Suprapubic skin (tissue), 4 donors: Measurements from ENCODE around the gene MFSD6.

Source experiments
- CTCF ChIP-seq, 2 donors: fragments of 200-600 bp in 1 of 2; fragments of 450-650 bp in 1 of 2; sonication (generic) in 1 of 2; IDR thresholded peaks; one replicate each; pipeline ENCODE4 v1.5.1; 2016 to 2019; ENCODE audit warnings: antibody characterized with exemption in 2 of 2, mild to moderate bottlenecking in 1 of 2, moderate library complexity in 1 of 2
- POLR2A ChIP-seq, 2 donors: fragments of 450-650 bp; IDR thresholded peaks; one replicate each; pipeline ENCODE4 v1.6.1; 2017; ENCODE audit warnings: antibody characterized with exemption in 2 of 2, mild to moderate bottlenecking in 2 of 2, moderate library complexity in 2 of 2
- POLR2AphosphoS5 ChIP-seq, 3 donors: sonication (generic); formaldehyde crosslinking; IDR thresholded peaks; one replicate each; pipeline ENCODE4 v1.6.1; 2017; ENCODE audit warnings: antibody characterized with exemption in 3 of 3

- TF ChIP-seq CTCF (IDR thresholded peaks at IDR 0.05) (no peak), POLR2AphosphoS5 (IDR thresholded peaks at IDR 0.05) (no peak), POLR2A (IDR thresholded peaks at IDR 0.05) (no peak)
Measured at GRCh38 chr2:190440113-190440512, 32.0 kb downstream of the MFSD6 start.
